ENCODE results near the gene RAP1GAP2.
A peak's percentile ranks its signal among the peaks of the same experiment; 100 is the strongest.

The RAP1GAP2 gene

DNA sequence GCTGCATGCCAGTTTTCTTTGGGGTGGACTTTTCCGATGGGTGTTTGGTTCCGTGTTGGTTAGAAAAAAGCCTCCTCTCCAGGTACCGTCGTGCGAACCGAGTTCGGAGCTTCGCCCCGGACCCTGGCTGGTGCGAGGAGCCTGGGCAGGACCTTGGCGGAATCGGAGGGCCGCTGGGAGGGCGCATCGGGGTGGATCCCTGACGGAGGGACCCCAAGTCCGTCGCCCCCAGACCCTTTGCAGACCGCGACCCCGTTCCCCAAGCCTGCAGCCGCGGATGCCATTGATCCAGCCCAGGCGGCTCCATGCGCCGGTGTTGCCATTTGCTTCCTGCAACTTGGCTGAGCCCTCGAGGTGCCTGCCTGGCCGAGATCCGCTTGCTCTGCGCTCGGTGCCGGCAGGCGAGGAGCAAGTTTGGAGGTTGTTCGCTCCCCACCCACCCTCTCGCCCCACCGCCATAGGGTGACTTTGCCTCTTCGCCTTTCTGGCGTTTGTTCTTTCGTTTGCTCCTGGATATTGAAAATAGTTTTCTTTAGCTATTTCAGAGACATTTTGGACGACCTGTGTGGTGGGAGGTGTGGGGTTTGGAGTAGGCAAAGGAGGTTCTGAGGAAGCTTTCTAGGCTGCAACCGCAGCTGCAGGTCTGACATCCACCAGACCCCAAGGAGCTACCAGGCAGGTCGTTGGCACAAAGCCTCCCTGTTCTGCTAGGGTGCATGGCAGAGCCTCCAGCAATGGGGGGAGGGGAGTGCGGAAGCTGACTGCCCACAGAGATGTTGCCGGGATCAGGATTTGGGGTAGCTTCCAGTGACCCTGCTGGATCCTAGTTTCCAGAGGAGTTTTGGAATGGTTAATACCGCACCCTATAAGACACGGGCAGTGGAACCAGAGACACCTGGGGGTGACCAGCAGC, 58.2 kb downstream of the RAP1GAP2 start:
- DNase-seq: peak in 3 of 6 experiments; percentile 5 to 35 (median 11)

DNA sequence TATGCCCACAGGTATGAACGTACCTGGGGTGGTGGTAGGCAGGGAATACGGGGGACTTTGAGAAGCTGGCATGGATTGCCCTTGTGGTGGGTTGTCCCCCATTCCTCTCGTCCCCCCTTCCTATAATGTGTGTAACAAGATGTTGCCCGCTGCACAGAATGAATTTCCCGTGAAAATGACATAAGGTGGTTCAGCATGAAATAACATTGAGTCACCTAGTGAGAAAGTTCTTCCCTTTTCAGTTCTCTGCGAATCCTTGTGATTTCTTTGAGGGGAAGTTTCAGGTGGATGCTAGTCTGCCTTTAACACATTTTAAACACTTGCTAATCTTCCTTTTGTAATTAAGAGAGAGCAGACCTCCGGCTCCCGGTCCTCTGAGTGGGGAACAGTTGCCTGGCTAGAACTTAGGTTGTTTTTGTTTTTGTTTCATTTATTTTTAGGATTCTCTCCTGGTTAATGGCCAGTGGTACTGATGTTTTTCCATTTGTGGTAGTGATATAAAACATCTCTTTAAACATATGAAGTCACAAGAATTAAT, 58.9 kb downstream of the RAP1GAP2 start:
- DNase-seq: no peak

DNA sequence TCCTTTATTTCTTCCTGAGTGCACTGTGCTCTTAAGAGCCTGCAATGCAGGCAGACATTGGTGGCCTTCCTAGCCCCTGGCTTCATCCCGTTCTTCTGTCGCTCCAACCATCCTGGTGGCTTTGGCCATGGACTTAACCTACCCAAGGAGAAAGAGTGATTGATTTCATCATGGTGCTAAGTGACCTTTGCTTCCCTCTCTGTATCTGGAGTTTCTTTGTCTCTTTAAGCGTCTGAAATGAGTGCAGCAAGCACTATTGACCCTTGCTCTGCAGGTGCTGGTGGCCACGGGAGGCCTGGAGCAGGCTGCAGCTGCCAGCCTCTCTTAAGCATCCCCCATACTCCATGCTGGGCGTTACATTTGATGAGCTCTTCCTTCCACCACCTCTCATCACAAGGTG, 60.5 kb downstream of the RAP1GAP2 start:
- no peak for DNase-seq

DNA sequence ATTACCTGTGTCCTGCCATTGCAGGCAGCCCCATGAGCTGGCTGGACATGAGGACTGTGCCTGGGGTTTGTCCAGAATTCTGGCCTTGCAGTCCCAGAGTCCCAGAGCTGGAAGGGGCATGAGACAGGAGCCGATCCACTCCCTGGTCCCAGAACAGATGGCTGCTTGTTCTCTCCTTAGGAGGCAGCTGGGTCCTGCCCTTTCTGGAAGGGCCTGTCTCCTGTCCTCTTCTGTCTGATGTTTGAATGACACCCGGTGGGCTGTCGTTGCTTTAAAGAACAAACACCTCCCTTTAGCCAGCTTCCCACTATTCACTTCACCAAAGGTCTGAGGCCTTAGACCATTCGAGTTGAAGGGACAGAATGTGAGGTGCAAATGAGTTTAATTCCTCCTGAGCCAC, 63.8 kb downstream of the RAP1GAP2 start:
- no peak for DNase-seq

DNA sequence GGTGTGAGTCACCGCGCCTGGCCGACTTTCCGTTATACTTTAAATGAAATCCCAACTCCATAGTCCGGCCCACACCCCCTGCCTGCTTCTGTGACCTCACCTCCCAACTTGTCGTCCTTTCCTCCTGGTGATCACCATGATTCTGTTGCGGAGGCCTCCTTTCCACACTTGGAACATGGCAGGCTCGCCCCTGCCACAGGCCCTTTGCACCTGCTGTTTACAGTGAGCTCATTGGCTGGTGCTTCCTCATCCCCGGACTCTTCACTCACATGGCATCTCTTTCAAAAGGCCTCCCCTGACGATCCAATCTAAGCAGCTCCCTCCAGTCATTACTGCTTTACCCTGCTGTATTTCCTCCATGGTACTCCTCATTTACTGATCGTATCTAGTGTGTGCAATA, 64.6 kb downstream of the RAP1GAP2 start:
- DNase-seq: no peak

DNA sequence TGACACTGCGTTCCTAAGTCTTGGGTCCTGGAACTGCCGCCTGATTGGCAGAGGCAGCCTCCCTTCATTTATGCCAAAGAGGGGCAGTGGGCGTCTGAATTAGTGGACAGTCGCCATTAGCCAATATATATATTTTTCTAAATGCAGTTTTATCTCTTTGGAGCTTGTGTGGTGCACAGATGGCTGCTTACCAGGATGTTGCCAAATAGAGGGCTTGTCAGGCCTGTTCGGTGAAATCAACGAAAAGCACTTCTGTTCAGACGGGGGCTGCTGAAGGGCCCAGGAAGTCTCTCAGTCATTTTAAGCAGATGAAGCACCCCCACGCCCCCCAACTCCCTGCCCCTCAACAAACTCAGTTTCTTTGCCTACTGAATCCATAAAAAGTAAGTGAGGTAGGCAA, 66.0 kb downstream of the RAP1GAP2 start:
- DNase-seq: no peak

DNA sequence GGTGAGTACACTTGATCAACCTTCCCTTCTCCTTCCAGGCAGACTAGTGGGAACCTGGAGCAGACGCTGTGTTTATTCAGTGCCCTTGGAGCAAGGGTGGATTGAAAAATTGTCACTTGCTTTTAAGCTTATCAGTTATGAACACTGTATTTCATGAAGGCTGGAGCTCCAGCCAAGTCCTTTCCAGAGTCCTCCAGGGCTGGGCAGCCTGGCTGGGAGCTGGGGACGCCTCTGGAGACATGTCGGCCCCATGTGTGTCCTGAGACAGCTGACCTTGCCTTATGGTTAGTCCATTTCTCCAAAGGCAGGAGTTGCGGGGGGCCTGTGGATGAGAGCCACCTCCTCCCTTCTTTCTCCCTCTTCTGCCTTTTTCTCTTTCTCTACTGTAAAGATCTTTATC, 67.0 kb downstream of the RAP1GAP2 start:
- no peak for DNase-seq

DNA sequence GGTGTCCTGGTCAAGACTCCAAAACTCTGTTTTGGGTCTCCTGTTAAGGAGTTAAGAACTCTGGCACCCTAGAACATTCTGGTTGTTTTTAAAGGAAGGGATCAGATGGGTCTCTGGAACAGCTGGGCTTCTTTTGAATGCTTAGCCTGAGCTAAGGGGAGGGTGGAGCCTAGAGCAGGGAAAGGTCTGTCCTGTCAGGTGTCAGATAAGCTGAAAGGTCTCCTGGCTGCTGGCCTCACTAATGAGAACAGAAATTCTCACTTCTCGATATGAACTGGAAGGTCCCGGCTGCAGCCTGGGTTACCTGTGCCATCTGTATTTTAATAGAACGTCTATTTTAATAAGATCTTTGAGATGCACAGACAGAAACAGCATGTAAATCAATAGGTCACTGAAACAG, 69.0 kb downstream of the RAP1GAP2 start:
- no peak for DNase-seq

DNA sequence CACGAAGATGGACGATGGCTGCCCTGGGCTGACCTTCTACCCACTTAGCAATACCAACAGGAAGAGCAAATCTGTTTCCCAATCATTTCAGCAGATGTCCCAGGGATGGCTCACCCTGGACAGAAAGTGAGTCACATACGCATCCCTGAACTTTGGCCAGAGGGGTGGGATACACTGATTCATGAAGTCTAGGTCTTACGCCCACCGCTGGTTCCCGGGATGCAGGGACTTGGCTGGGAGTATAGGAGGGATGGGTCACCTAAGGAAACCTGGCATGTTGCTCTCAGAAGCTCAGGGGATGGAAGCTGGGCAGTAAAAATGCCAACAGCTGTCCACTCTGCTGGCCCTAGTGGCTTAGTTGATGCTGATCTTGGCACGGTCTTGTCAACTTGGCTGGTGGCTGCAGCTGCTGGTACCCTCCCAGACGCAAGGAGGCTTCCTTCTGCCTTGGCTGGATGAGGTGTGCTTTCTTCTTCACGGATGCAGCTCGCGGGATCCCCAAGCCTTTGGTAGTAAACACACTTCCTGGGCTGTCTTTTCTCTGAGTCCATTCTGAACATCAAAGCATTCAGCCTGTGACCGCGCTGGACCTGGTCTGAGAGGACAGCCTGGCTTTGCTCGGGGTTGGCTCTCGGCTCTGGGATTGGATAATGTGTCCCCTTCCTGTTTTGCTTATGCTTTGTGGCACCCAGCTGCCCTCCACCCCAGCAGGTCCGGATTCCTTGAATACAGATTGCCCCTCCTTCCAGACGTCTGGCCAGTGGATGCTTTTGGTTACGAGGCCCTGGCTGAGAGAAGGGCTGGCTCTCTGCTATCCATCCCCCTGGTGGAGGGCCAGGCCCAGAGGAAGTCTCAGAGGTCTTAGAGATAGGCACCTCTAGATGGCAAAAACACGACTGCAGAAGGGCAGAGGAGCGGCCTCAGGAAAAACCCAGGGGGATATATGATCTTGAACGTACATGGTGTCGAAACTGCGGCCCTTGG, 71.5 kb downstream of the RAP1GAP2 start:
- DNase-seq: no peak

DNA sequence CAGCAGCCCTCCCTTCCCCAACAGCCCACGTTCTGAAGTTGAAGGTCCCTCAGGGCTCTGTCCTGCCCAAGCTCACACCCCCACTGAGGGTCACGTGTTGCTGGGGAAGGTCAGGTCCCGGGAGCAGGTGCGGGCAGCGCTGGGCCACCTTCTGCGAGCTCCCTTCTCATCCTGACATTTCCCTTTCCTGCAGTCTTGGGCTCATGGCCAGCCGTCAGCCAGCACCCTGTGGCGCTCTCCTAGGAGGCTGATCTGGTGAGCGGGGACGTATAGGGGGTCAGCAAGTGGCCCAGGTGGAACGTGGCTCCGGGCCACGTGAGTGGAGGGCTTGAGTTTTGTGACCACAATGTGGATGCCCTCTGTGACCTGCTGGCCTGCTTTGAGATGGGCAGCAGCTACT, 73.4 kb downstream of the RAP1GAP2 start:
- DNase-seq: no peak

DNA sequence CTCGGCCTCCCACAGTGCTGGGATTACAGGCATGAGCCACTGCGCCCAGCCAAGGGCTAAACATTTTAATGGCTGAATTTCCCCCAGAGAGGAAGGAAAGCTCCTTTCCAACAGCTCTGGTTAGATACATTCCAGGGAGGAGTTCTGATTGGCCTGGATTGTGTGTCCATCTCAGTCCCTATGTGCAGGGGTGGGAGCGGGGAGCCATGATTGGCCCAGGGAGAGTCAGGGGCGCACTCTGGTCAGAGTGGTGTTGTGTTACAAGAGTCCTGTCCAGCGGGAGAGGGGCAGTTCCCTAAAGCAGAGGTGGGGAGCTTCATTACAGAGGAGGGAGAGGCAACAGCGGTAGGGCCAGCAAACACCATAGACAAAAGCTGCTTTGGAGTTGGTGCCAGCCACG, 75.0 kb downstream of the RAP1GAP2 start:
- DNase-seq: no peak

DNA sequence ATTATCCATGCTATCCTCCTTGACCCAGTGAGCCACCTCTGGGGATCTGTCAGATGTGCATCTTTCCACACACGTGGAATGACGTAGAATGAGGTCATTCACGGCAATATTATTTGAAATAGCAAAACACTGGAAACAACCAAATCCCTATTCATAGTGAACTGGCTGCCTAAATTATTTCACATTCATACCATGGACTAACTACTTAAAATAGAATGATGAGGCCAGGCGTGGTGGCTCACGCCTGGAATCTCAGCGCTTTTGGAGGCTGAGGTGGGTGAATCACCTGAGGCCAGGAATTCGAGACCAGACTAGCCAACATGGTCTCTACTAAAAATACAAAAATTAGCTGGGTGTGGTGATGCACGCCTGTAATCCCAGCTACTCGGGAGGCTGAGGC, 75.5 kb downstream of the RAP1GAP2 start:
- DNase-seq: no peak

DNA sequence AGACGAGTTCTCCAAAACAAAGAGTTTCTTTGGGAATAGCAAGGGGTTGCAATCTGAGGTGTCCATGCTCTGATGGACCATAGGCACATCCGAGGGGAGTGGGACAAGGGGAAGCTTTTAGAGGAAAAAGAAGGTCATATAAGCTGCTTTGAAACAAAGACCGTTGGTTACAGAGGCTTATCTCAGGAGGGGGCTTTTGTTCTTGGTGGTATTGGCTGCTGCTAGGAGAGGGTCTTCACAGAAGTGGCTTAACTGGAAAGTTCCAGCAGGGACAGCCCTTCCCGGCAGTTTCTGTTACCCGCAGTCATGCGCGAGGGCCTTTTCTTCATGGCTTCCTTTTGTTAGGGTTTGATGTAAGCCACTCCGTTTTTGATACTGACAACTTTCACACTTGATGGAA, 76.0 kb downstream of the RAP1GAP2 start:
- no peak for DNase-seq

DNA sequence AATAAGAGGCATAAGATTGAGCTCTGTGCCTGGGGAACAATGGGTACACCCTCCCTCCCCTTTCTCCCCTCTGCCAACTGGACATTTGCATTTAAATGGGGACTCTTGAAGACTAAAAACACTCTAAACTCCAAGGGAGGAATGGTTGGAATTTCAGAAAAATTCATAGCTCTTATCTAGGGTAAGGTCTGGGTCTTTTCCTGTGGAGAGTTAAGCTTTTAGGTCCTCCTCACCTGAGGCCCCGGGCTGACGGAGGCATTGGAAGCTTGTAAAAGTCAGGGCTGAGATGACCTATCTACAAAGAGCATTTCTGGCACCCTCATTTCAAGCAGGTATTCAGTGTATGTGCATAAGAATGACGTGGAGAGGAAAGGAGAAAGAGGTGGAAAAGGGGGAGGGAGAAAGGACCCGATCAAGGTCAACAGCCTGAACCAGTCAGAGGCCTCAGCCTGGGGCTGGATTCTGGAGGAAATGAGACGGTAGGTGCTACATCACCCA, 78.0 kb downstream of the RAP1GAP2 start:
- DNase-seq: no peak

DNA sequence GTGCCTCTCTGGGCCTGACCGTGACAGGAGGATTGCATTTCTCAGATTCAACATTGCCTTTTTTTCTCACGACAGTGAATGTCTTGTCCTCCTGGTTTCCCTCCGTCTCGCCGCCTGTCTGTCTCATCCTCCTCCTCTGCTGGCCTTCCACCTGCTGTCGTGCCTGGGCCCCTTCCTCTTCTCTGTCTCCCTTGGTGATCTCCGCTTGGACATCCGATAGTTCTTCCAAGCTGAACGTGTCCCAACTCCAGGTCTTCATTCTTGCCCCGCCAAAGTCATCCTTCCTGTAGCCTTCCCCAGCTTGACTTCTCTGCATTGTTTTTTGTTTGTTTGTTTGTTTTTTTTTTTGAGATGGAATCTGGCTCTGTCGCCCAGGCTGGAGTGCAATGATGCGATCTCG, 79.4 kb downstream of the RAP1GAP2 start:
- no peak for DNase-seq

DNA sequence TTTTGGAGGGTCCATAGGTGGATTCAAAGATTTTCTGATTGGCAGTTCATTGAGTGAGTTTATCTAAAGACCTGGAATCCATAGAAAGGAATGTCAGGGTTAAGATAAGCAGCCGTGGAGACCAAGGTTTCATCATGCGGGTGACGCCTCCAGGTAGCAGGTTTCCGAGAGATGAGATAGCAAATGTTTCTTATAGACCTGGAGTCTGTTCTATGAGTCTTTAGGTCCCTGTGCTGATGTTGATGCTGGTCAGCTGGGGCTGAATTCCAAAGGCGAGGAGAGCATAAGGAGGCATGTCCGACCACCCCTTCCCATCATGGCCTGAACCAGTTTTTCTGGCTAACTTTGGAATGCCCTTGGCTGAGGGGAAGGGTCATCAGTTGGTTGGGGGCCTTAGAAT, 80.2 kb downstream of the RAP1GAP2 start:
- no peak for DNase-seq

DNA sequence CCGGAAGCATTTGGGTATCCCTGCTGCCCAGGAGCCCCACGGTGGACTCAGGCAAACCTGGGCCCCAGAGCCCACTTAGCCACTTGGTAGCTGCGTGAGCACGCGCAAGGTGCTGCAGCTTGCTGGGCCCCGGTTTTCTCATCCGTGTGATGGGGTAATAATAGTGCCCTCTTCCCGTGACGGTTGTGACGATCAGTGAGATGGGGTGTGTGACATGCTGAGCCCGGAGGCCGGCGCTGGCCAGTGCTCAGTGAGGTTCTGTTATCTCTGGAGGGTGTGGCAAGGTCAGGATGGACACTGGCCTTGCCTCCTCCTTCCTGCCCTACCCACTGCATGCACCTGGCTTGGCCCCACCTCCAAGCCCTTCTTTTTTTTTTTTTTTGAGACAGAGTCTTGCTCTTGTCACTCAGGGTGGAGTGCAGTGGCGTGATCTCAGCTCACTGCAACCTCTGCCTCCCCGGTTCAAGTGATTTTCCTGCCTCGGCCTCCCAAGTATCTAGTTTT, 82.6 kb downstream of the RAP1GAP2 start:
- no peak for DNase-seq

DNA sequence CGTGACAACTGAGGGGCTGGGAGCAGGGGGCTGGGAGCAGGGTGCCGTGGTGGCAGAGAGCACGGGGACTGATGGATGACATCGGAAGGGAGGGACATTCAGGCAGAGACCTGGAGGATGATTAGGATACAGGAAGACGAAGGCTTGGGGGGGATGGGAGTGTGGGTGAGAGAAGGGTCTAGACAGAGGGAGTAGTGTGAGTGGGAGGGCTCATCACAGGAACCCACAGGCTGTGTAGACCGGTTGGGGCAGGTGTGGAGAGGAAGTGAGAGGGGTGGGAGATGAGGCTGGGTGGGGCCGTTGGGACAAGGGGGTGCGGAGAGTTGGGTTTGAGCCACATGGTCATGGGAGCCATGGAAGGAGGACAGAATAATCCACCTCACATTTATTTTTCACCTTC, 83.8 kb downstream of the RAP1GAP2 start:
- no peak for DNase-seq

DNA sequence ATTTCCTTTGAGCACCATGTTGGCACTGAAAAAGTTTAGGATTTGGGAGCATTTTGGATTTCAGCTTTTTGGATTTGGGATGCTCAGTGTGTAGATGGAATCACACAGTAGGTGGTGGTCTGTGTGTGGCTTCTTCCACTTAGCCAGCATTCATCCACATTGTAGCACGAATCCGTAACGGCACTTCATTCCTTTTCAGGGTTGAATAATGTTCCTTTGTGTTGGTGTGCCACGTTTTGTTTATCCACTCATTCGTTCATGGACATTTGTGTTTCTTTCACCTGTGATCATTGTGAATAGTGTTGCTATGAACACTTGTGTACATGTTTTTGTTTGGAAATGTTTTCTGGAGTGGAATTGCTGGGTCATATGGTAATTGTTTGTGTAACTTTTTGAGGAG, 85.1 kb downstream of the RAP1GAP2 start:
- no peak for DNase-seq

DNA sequence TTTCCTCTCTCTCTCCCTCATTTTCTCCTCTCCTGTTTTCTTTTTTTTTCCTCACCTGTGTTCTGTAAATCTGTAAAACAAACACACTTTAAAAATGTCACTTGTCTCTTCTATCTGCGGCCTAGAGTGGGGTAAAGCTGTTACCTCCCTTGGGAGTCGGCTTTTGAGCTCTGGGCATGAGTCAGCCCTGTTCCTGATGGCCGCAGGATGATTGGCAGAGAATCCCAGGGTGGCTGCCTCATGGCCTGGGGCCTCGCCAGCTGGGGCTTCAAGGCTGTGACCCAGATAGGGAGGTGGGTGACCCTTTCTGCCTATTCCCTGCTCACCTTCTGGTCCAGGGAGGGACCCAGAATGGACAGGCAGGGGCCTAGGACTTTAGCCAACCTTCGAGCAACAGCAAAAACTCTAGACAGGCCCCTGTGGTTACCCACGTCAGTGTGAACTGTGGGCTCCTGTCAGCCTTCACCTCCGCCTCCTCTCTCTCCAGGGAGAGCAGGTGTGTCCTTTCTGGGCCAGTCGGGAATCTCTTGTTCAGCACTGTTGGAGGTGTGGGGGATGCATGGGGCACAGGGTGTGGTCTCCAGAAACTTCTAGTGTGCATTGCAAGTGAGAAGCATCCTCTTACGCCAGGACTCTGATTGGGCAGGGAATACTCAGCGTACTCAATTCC, 87.4 kb downstream of the RAP1GAP2 start:
- no peak for DNase-seq

DNA sequence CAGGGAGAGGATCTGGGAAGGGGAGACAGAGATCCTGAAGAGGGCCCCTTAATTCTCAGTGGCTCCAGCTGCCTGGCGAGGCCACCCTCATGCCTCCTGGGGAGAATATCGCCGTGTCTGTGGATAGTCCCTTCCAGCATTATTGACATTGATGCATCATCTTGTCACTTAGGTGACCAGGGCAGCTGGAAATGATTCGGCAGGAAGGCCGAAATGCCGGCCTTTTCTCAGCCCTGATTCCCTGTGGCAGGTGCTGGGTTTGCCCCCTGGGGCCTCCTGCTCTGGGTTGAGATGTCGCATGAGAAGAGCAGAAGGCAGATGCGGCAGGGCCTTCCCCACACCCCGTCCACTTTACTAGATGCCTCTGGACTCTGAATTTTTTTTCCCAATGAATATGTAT, 89.5 kb downstream of the RAP1GAP2 start:
- DNase-seq: no peak

DNA sequence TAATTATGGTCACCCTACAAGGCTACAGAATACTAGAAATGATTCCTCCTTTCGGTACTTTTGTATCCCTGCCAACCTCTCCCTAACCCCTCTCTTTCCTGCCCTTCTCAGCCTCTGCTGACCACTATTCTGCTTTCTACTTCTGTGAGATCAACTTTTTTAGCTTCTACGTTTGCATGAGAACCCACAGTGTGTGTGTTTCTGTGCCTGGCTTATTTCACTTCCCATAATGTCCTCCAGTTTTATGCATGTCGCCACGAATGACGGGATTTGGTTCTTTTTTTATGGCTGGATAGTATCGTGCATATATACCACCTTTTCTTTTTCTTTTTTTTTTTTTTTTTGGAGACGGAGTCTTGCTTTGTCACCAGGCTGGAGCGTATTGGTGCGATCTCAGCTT, 92.1 kb downstream of the RAP1GAP2 start:
- no peak for DNase-seq

DNA sequence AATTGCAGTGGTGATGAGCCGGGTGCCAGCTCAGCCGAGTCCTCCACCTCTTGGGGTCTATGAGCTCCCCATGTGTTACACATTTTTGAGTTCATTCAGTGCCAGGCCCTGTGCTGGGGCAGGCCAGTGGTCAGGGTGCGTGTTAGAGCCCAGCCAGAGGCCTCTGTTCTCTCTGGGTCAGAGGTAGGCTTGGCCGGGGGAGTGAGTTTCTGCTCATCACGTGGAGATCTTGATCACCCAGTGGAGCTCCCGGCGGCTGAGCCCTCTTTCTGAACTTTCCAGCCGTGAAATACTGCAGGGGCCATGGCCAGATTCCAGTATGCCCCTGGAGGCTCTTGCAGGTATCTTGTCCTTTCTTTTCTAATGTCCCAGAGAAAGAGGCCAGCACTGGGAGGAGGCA, 93.0 kb downstream of the RAP1GAP2 start:
- no peak for DNase-seq
